ENCODE measurements around the gene ABHD16B.

The ABHD16B gene

DNA sequence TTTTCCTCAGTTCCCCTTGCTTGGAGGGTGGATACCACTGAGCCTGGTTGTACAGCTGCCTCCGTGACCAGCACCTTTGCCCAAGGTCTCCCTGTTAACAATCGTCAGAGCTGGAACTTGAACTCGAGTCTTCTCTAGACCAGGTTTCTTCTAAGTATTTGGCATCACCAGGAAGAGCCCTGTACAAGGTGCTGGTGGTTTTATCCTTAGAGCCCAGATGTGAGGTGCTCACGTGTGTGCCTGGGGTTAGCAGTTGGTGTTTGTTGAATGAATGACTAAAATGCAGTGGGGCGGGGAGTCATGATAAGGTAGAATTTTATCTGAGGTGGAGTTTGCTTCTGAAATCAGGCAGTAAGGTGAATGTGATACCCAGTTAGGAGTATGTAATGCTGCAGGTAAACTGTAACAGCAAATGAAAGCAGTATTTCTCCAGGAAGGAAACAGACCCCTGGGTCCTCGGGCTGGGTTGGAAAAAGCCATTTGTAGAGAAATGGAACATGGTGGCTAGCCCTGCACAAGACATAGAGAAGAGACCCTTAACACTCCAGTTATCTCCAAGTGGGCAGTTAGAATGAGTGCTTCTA lies 36.8 kb downstream of the ABHD16B start:
- no peak for DNase-seq

- peak; percentile 90 for DNase-seq
Measured at GRCh38 chr20:63898882-63899558, 37.7 kb downstream of the ABHD16B start.

DNA sequence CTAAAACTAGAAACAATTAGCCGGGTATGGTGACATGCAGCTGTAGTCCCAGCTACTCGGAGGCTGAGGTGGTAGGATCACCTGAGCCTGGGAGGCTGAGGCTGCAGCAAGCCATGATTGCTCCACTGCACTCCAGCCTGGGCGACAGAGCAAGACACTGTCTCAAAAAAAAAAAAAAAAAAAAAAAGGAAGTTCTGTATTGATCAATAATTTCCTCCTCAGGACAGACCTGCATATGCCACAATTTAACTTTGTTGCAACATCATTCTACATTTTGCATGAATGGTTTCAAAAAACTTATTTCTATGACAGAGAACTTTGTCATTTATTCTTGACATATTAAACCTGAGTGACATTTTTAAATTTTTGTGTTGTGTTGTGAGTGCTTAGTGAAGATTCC lies 39.1 kb downstream of the ABHD16B start:
- DNase-seq = peak; percentile 81

- DNase-seq = peak; percentile 79
Measured at GRCh38 chr20:63903796-63904561, 42.7 kb downstream of the ABHD16B start.

- DNase-seq = peak; percentile 29
Measured at GRCh38 chr20:63908008-63908682, 46.8 kb downstream of the ABHD16B start.

GRCh38 chr20:63911176-63911575 lies 49.9 kb downstream of the ABHD16B start:
- peak; percentile 85 for DNase-seq
